ENCODE results near the gene TEAD1. TPM values are rescaled to one million over a fixed set of nuclear protein-coding genes. Genes with fewer than 3 reads are reported as not detected.

The TEAD1 gene
- total and polyA plus RNA-seq, 9 of the 15 experiments (the other 6 are each of a cell fraction or from before 2014, with no cell fraction given) = 1.7 to 17.7 (median 10.8) TPM

- TF ChIP-seq GTF3C2 (IDR thresholded peaks at IDR 0.05; ENCODE audit: borderline replicate concordance, extremely low read depth, insufficient read length) (no peak), NUFIP1 (IDR thresholded peaks at IDR 0.05; ENCODE audit: partially characterized antibody) (no peak), HDAC1 (IDR thresholded peaks at IDR 0.05) (peak in 1 of 2 experiments; percentile 89; a peak in 2 of 4 replicates), SMAD2 (IDR thresholded peaks at IDR 0.05; ENCODE audit: low read depth, low read length) (no peak), EZH2 (IDR thresholded peaks at IDR 0.05; ENCODE audit: borderline replicate concordance, low read depth, low read length) (no peak), ZNF57 (CRISPR knock-in tag; IDR thresholded peaks at IDR 0.05) (no peak), CC2D1A (IDR thresholded peaks at IDR 0.05) (peak; percentile 93), KAT2B (IDR thresholded peaks at IDR 0.05; ENCODE audit: low read depth, low read length) (no peak), NFRKB (IDR thresholded peaks at IDR 0.05; ENCODE audit: low read depth) (0 out of 2 replicates have a peak, but pooled peaks have one; percentile 45), SMARCE1 (IDR thresholded peaks at IDR 0.05) (peak; percentile 95), TCF7L2 (IDR thresholded peaks at IDR 0.05; ENCODE audit: low read depth, low read length) (no peak), ZNF143 (CRISPR knock-in tag; IDR thresholded peaks at IDR 0.05) (no peak), FOXK2 (conservative IDR thresholded peaks at IDR 0.05 in 1 of 2, IDR thresholded peaks at IDR 0.05 in 1 of 2; ENCODE audit: low read depth in 2 of 2) (peak; percentile 48 to 58; a peak in 2 of 4 replicates)
- TF ChIP-seq, protein P1, sequence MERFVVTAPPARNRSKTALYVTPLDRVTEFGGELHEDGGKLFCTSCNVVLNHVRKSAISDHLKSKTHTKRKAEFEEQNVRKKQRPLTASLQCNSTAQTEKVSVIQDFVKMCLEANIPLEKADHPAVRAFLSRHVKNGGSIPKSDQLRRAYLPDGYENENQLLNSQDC (CRISPR knock-in tag; IDR thresholded peaks at IDR 0.05) = no peak
- TF ChIP-seq, protein P2, sequence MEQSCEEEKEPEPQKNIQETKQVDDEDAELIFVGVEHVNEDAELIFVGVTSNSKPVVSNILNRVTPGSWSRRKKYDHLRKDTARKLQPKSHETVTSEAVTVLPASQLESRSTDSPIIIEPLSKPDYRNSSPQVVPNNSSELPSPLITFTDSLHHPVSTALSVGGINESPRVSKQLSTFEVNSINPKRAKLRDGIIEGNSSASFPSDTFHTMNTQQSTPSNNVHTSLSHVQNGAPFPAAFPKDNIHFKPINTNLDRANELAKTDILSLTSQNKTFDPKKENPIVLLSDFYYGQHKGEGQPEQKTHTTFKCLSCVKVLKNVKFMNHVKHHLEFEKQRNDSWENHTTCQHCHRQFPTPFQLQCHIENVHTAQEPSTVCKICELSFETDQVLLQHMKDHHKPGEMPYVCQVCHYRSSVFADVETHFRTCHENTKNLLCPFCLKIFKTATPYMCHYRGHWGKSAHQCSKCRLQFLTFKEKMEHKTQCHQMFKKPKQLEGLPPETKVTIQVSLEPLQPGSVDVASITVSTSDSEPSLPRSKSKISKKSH (CRISPR knock-in tag; IDR thresholded peaks at IDR 0.05) = no peak
These were observed 315.4 kb downstream of the TEAD1 start (continued) for GRCh38 chr11:12989428-12990161.
